H1 (cell line): ENCODE data around the gene TUBA8. TPM values are rescaled to one million over a fixed set of nuclear protein-coding genes. Genes with fewer than 3 reads are reported as not detected.

ENCODE experiments used
- CTCF ChIA-PET: fragments of 300-600 bp; sonication (Branson Sonifier 250); formaldehyde crosslinking; loops from one replicate; lab custom pipeline; 2021; ENCODE audit not compliant: partially characterized antibody; lab: Charles Lee
- POLR2A ChIA-PET: fragments of 300-600 bp; sonication (Branson Sonifier 250); formaldehyde crosslinking; loops from one replicate; lab custom pipeline; 2021; ENCODE audit warnings: inconsistent platforms; ENCODE audit not compliant: partially characterized antibody; lab: Charles Lee
- DNase-seq, 2 experiments: peaks; one replicate each; pipeline versions ENCODE4 v3.0.0 to v3.0.0-alpha.2; 2010 to 2022; ENCODE audit warnings: low spot score in 2 of 2, low read depth in 1 of 2, mixed read lengths in 1 of 2
- FAIRE-seq: peaks from 2 replicates; lab custom pipeline; 2011; peaks lifted over from hg19 to GRCh38; lab: Jason Lieb, UNC
- H2AFZ ChIP-seq: 2 replicates; pipeline ENCODE4 v1.8.1; 2012; ENCODE audit warnings: low read length, inconsistent platforms
- H2AK5ac ChIP-seq: 2 replicates; pipeline ENCODE4 v1.6.1; 2013; ENCODE audit warnings: low read depth, low read length
- H2BK120ac ChIP-seq: replicated peaks from 2 replicates; pipeline ENCODE3; 2013; ENCODE audit warnings: low read depth, low read length, inconsistent platforms
- H2BK12ac ChIP-seq: 2 replicates; pipeline ENCODE4 v1.6.1; 2013; ENCODE audit warnings: low read depth, low read length
- H2BK15ac ChIP-seq: 2 replicates; pipeline ENCODE4 v1.6.1; 2013; ENCODE audit warnings: low read length
- H2BK20ac ChIP-seq: 2 replicates; pipeline ENCODE4 v1.6.1; 2013; ENCODE audit warnings: low read length
- H2BK5ac ChIP-seq: 2 replicates; pipeline ENCODE4 v1.6.1; 2013; ENCODE audit warnings: low read depth, low read length
- H3K14ac ChIP-seq: 2 replicates; pipeline ENCODE4 v1.6.1; 2013; ENCODE audit warnings: inconsistent platforms; ENCODE audit not compliant: insufficient read length
- H3K18ac ChIP-seq: 2 replicates; pipeline ENCODE4 v1.6.1; 2013; ENCODE audit warnings: low read length; ENCODE audit errors: extremely low read depth
- H3K23ac ChIP-seq: 2 replicates; pipeline ENCODE4 v1.6.1; 2013; ENCODE audit warnings: inconsistent platforms; ENCODE audit not compliant: insufficient read length
- H3K23me2 ChIP-seq: 2 replicates; pipeline ENCODE4 v1.6.1; 2013; ENCODE audit warnings: low read depth, low read length
- H3K27ac ChIP-seq: 2 replicates; pipeline ENCODE4 v1.6.1; 2011; ENCODE audit warnings: low read depth, low read length, inconsistent platforms
- H3K27me3 ChIP-seq, 4 experiments: replicated peaks in 1 of 4; 1 replicate in 1 of 4; 2 replicates in 3 of 4; pipeline versions ENCODE4 v1.6.1 to v1.8.1; 2011 to 2013; ENCODE audit warnings: low read length in 3 of 4, mild to moderate bottlenecking in 3 of 4, inconsistent platforms in 2 of 4, mixed read lengths in 2 of 4, moderate library complexity in 1 of 4; ENCODE audit not compliant: control insufficient read depth in 3 of 4, insufficient read depth in 3 of 4; ENCODE audit errors: extremely low read depth in 1 of 4
- H3K36me3 ChIP-seq, 4 experiments: 2 replicates each; pipeline versions ENCODE4 v1.6.1 to v1.8.1; 2011 to 2013; ENCODE audit warnings: mild to moderate bottlenecking in 4 of 4, low read length in 3 of 4, moderate library complexity in 2 of 4, control low read depth in 1 of 4, inconsistent platforms in 1 of 4; ENCODE audit not compliant: insufficient read depth in 4 of 4, control insufficient read depth in 2 of 4
- H3K4ac ChIP-seq: replicated peaks from 2 replicates; pipeline ENCODE3; 2013; ENCODE audit warnings: low read length, low read depth, mixed read lengths, inconsistent platforms; ENCODE audit not compliant: insufficient read length
- H3K4me1 ChIP-seq, 4 experiments: replicated peaks in 1 of 4; 1 replicate in 1 of 4; 2 replicates in 3 of 4; pipeline versions ENCODE4 v1.6.1 to v1.8.1; 2011 to 2013; ENCODE audit warnings: low read length in 3 of 4, inconsistent platforms in 2 of 4, mixed read lengths in 1 of 4; ENCODE audit not compliant: insufficient read depth in 4 of 4, control insufficient read depth in 3 of 4
- H3K4me2 ChIP-seq, 2 experiments: 2 replicates each; pipeline versions ENCODE4 v1.6.1 to v1.8.1; 2011 to 2013; ENCODE audit warnings: low read depth in 2 of 2, low read length in 2 of 2, control low read depth in 1 of 2, inconsistent platforms in 1 of 2, mild to moderate bottlenecking in 1 of 2; ENCODE audit not compliant: insufficient read depth in 1 of 2
- H3K4me3 ChIP-seq, 4 experiments: fragments of 200-600, 300-600 bp in 1 of 4; sonication (generic), shearing (Covaris generic), sonication (Bioruptor Twin) in 1 of 4; 2 replicates each; pipeline versions ENCODE4 v1.5.1 to v1.8.1; 2011 to 2016; ENCODE audit warnings: low read length in 4 of 4, low read depth in 3 of 4, control low read depth in 2 of 4, inconsistent platforms in 2 of 4, mild to moderate bottlenecking in 2 of 4, mixed read lengths in 1 of 4, moderate library complexity in 1 of 4; ENCODE audit not compliant: insufficient read depth in 2 of 4; ENCODE audit errors: extremely low read depth in 1 of 4
- H3K56ac ChIP-seq: replicated peaks from 2 replicates; pipeline ENCODE3; 2013; ENCODE audit warnings: low read depth, mild to moderate bottlenecking, mixed read lengths, low read length, inconsistent platforms; ENCODE audit not compliant: insufficient read length
- H3K79me1 ChIP-seq: 2 replicates; pipeline ENCODE4 v1.6.1; 2013; ENCODE audit warnings: low read depth, low read length, control low read depth
- H3K79me2 ChIP-seq, 2 experiments: 2 replicates each; pipeline versions ENCODE4 v1.6.1 to v1.8.1; 2012 to 2013; ENCODE audit warnings: low read length in 2 of 2, mild to moderate bottlenecking in 2 of 2, inconsistent platforms in 1 of 2; ENCODE audit not compliant: insufficient read depth in 2 of 2, control insufficient read depth in 1 of 2
- H3K9ac ChIP-seq, 4 experiments: replicated peaks in 1 of 4; 1 replicate in 1 of 4; 2 replicates in 3 of 4; pipeline versions ENCODE4 v1.6.1 to v1.8.1; 2011 to 2013; ENCODE audit warnings: low read depth in 3 of 4, low read length in 3 of 4, control low read depth in 2 of 4, mild to moderate bottlenecking in 2 of 4, moderate library complexity in 2 of 4, inconsistent platforms in 1 of 4; ENCODE audit errors: extremely low read depth in 1 of 4
- H3K9me3 ChIP-seq, 2 experiments: 2 replicates each; pipeline versions ENCODE4 v1.6.1 to v1.8.1; 2012 to 2013; ENCODE audit warnings: mild to moderate bottlenecking in 2 of 2, moderate library complexity in 2 of 2, control low read depth in 1 of 2, inconsistent platforms in 1 of 2, low read depth in 1 of 2, low read length in 1 of 2, mixed read lengths in 1 of 2; ENCODE audit not compliant: insufficient read depth in 2 of 2
- H4K20me1 ChIP-seq, 2 experiments: replicated peaks in 1 of 2; 2 replicates each; pipeline versions ENCODE3 to v1.8.1; 2011 to 2013; ENCODE audit warnings: inconsistent platforms in 2 of 2, low read length in 2 of 2, mild to moderate bottlenecking in 1 of 2; ENCODE audit not compliant: insufficient read depth in 2 of 2, control insufficient read depth in 1 of 2
- H4K5ac ChIP-seq: 2 replicates; pipeline ENCODE4 v1.6.1; 2013; ENCODE audit warnings: low read length, low read depth, mixed read lengths, inconsistent platforms; ENCODE audit not compliant: insufficient read length
- H4K8ac ChIP-seq: 2 replicates; pipeline ENCODE4 v1.8.0; 2013; ENCODE audit warnings: mild to moderate bottlenecking, moderate library complexity, low read length, inconsistent platforms; ENCODE audit not compliant: insufficient read depth; ENCODE audit errors: extremely low read depth
- H4K91ac ChIP-seq: replicated peaks from 2 replicates; pipeline ENCODE3; 2013; ENCODE audit warnings: low read length, mixed read lengths, inconsistent platforms; ENCODE audit not compliant: insufficient read length
- BACH1 ChIP-seq: IDR thresholded peaks from 2 replicates; pipeline ENCODE4 v1.6.1; 2012; ENCODE audit warnings: low read length, improper control_type of control experiment
- CTBP2 ChIP-seq: IDR thresholded peaks from 2 replicates; pipeline ENCODE4 v1.7.0; 2011; ENCODE audit warnings: borderline replicate concordance, mild to moderate bottlenecking, moderate library complexity, mixed read lengths, low read length; ENCODE audit not compliant: insufficient read depth, insufficient read length
- EGR1 ChIP-seq: IDR thresholded peaks from 2 replicates; pipeline ENCODE4 v1.6.1; 2011; ENCODE audit warnings: low read depth, low read length, borderline replicate concordance
- KDM4A ChIP-seq: IDR thresholded peaks from one replicate; pipeline ENCODE4 v1.7.1; 2012; ENCODE audit warnings: low read depth, mild to moderate bottlenecking, moderate library complexity, low read length, inconsistent platforms; ENCODE audit not compliant: severe bottlenecking
- MAFK ChIP-seq: IDR thresholded peaks from 2 replicates; pipeline ENCODE4 v1.6.1; 2012; ENCODE audit warnings: low read depth, mild to moderate bottlenecking, improper control_type of control experiment, low read length
- RAD21 ChIP-seq, 2 experiments: IDR thresholded peaks in 1 of 2; conservative IDR thresholded peaks in 1 of 2; 2 replicates each; pipeline ENCODE4 v1.6.1; 2011; ENCODE audit warnings: low read depth in 2 of 2, low read length in 2 of 2, improper control_type of control experiment in 1 of 2, inconsistent platforms in 1 of 2, mild to moderate bottlenecking in 1 of 2, moderate library complexity in 1 of 2
- TCF12 ChIP-seq: IDR thresholded peaks from 2 replicates; pipeline ENCODE4 v1.6.1; 2011; ENCODE audit warnings: low read depth, mild to moderate bottlenecking, low read length
- WGBS, 2 experiments: shearing (Covaris generic) in 1 of 2; methylation state at CpG; one replicate each; pipeline versions ENCODE4 v1.1.6 to v1.1.7; 2013 to 2015; ENCODE audit warnings: low lambda C conversion rate in 2 of 2, mixed read lengths in 2 of 2, inconsistent platforms in 1 of 2, low coverage in 1 of 2, missing lambda C conversion rate in 1 of 2; ENCODE audit not compliant: insufficient replicate concordance in 2 of 2, insufficient coverage in 1 of 2, insufficient read length in 1 of 2; ENCODE audit errors: extremely low coverage in 1 of 2, missing lambda C conversion rate in 1 of 2; 5-methylcytosine and 5-hydroxymethylcytosine counted together
- polyA plus RNA-seq, 7 experiments: library from polyadenylated mRNA; depleted of rRNA in 3 of 7; stranded (reverse) in 5 of 7; unstranded in 2 of 7; fragments of >200 nt in 5 of 7; fragments of 200-250 nt in 2 of 7; gene quantifications; 1 replicate in 5 of 7; 2 replicates in 1 of 7; 4 replicates in 1 of 7; pipeline versions ENCODE4 v1.2.1 to v1.2.3, GENCODE V29; 2011 to 2013; ENCODE audit warnings: missing spikeins in 2 of 7, mixed read lengths in 2 of 7
- total RNA-seq: library from RNA; stranded (reverse); fragmentation: NEBNext Ultra II Directional; extraction: Animal tissue kit (Norgen Biotek cat#: 25700); gene quantifications from 2 replicates; pipeline ENCODE4 v1.2.1, GENCODE V29; 2021
- TF ChIP-seq, protein P1 (sequence below), 3 experiments: IDR thresholded peaks; 1 replicate in 2 of 3; 2 replicates in 1 of 3; pipeline versions ENCODE4 v1.5.1 to v1.6.1; 2011; ENCODE audit warnings: low read length in 3 of 3, mild to moderate bottlenecking in 3 of 3, inconsistent platforms in 2 of 3, low read depth in 1 of 3, moderate library complexity in 1 of 3; ENCODE audit not compliant: insufficient read depth in 1 of 3; ENCODE audit errors: control extremely low read depth in 1 of 3

TUBA8 gene
- total and polyA plus RNA-seq, 2 of the 8 experiments (the other 6 are each of a cell fraction or from before 2014, with no cell fraction given), result 1.0 to 4.0 TPM

DNA sequence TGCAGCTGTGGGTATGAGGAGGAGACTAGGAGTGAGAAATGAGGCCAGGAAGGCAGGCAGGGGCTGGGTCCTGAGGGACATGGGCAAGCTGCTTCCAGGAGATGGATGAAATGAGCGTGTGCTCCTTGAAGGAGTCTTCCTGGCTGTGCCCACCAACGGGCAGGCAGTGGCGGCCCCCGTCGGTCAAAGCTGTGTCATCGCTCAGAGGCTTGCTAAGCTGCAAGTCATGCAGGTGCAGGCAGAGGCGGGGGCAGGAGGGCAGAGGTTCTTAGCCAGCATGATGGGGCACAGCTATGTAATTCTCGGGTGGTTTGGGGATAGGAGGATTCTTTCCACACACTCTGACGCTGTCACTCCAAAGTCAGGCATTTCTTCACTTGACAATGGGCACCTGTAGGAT lies 45.4 kb upstream of the TUBA8 start:
- no peak for FAIRE-seq
- no peak overlapping the region for H2AFZ ChIP-seq
- no peak overlapping the region for H3K23ac ChIP-seq
- no peak overlapping the region for H2BK120ac ChIP-seq
- H3K27ac ChIP-seq, result no peak overlapping the region
- no peak overlapping the region for H3K9ac ChIP-seq
- H3K36me3 ChIP-seq, result no peaks in the 10 kb centered on the region
- H3K79me2 ChIP-seq, result no peaks in the 10 kb centered on the region
- no peak overlapping the region for H3K18ac ChIP-seq
- H2BK20ac ChIP-seq, result no peak overlapping the region
- H2AK5ac ChIP-seq, result no peak overlapping the region
- no peak overlapping the region for H2BK5ac ChIP-seq
- no peaks in the 10 kb centered on the region for H4K20me1 ChIP-seq
- 74% methylated on average over 9 of the region's 9 CpGs; no CpG with 5 or more reads in 1 of the 2 experiments for WGBS, 2 experiments
- POLR2A ChIA-PET, result no interaction called here
- no peak overlapping the region for H3K56ac ChIP-seq
- no peaks in the 10 kb centered on the region for H3K9me3 ChIP-seq
- H4K8ac ChIP-seq, result no peak overlapping the region
- H2BK15ac ChIP-seq, result no peak overlapping the region
- H4K5ac ChIP-seq, result no peak overlapping the region
- H3K27me3 ChIP-seq, result peaks cover 0 to 2% (median 0%) of the 10 kb centered on the region in 4 experiments; a peak in 2 of 7 replicates
- no peaks in the 10 kb centered on the region for H3K79me1 ChIP-seq
- H3K4me1 ChIP-seq, result peaks cover 0 to 3% (median 0%) of the 10 kb centered on the region in 4 experiments; a peak in 2 of 7 replicates
- TF ChIP-seq CTBP2, result no peak
- TF ChIP-seq RAD21 (IDR thresholded peaks at IDR 0.05 in 1 of 2, conservative IDR thresholded peaks at IDR 0.05 in 1 of 2; ENCODE audit: low read depth in 2 of 2, low read length in 2 of 2), result peak; percentile 57 to 59
- no peak for TF ChIP-seq TCF12
- TF ChIP-seq, protein P1, sequence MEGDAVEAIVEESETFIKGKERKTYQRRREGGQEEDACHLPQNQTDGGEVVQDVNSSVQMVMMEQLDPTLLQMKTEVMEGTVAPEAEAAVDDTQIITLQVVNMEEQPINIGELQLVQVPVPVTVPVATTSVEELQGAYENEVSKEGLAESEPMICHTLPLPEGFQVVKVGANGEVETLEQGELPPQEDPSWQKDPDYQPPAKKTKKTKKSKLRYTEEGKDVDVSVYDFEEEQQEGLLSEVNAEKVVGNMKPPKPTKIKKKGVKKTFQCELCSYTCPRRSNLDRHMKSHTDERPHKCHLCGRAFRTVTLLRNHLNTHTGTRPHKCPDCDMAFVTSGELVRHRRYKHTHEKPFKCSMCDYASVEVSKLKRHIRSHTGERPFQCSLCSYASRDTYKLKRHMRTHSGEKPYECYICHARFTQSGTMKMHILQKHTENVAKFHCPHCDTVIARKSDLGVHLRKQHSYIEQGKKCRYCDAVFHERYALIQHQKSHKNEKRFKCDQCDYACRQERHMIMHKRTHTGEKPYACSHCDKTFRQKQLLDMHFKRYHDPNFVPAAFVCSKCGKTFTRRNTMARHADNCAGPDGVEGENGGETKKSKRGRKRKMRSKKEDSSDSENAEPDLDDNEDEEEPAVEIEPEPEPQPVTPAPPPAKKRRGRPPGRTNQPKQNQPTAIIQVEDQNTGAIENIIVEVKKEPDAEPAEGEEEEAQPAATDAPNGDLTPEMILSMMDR (IDR thresholded peaks at IDR 0.05; ENCODE audit: control extremely low read depth in 1 of 3, insufficient read depth in 1 of 3, low read depth in 1 of 3, low read length in 3 of 3), result peak; percentile 38 to 47 (median 46); a peak in 3 of 4 replicates
- TF ChIP-seq EGR1, result no peak
- no peak; the same call in 1 of the 2 replicates for TF ChIP-seq MAFK
- peak; percentile 63 for TF ChIP-seq BACH1
- no peak for TF ChIP-seq KDM4A
- H4K91ac ChIP-seq, result no peak overlapping the region
- H3K23me2 ChIP-seq, result no peaks in the 10 kb centered on the region
- no peak overlapping the region for H3K4ac ChIP-seq
- no peak overlapping the region for H3K14ac ChIP-seq
- DNase-seq, result peak in 1 of 2 experiments; percentile 61
- no peak overlapping the region for H2BK12ac ChIP-seq
- H3K4me2 ChIP-seq, result no peak overlapping the region
- H3K4me3 ChIP-seq, result no peak overlapping the region
- CTCF ChIA-PET, result interaction anchor here (0.9 to 8.0 kb wide), 8 partner anchors 9 to 235 kb away, joined by 3 to 70 read pairs (median 6); partner anchors contain the start of gene PEX26
